GM19463 (cell line): ENCODE measurements around the gene ADGRD1.
"Not testable (repeated sequence)": the region's sequence is repeated elsewhere in the genome, so short reads cannot be mapped to it uniquely, and the experiment has no call there.

Experiments used
- ATAC-seq: cut with Tn5 transposase; IDR thresholded peaks from one replicate; pipeline ENCODE4 v1.9.1; 2021; ENCODE audit warnings: mild to moderate bottlenecking, moderate library complexity; ENCODE audit not compliant: unreplicated experiment

The ADGRD1 gene

GRCh38 chr12:130937063-130937462 is 16.6 kb upstream of the ADGRD1 start:
- no peak for ATAC-seq

- not testable (repeated sequence) for ATAC-seq
Observed at GRCh38 chr12:130937546-130937945, 16.2 kb upstream of the ADGRD1 start.

GRCh38 chr12:130938186-130938585 is 15.5 kb upstream of the ADGRD1 start:
- no peak for ATAC-seq

DNA sequence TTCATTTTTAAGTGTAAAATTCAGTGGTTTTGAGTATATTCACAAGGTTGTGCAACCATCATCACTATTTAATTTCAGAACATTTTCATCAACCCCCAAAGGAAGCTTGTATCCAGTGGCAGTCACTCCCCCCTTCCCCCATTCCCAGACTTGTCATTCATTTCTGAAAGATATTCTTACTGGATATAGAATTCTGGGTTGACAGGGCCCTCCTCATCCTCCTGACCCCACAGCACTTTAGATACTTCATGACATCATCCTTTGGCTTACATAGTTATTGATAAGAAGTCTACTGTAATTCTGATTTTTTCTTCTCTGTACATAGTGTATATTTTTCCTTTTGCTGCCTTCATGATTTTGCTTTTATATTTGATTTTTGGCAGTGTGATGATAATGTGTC is 8.8 kb upstream of the ADGRD1 start:
- ATAC-seq, result no peak

GRCh38 chr12:130945786-130946492 is 7.8 kb upstream of the ADGRD1 start:
- no peak for ATAC-seq

DNA sequence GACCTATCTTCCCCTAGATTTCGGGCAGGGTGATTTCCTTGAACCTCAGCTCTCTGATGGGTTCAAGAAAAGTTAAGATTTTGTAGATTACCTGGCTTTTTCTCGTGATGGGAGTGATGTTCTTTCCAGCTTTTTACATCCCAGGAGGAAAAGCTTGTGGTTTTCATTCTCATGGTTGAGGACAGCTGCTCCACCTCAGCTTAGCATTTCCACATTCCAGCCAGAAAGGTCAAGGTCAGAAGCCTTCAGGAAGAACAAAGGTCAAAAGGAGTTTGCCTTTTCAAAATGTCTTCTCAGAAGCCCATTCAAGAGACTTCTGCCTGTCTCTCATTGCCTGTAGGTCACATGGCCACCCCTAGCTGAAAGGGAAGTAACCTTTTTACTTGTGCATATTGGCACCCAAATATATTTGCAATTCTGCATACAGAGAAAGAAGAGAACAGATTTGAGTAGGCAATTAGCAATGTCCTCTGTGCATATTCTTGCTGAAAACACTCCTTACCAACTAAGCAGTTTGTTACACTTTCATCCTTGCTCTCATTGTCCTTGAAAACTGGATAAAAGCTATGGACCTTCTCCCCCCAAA is 6.6 kb upstream of the ADGRD1 start:
- no peak for ATAC-seq

GRCh38 chr12:130948136-130948535 is 5.6 kb upstream of the ADGRD1 start:
- ATAC-seq, result no peak

DNA sequence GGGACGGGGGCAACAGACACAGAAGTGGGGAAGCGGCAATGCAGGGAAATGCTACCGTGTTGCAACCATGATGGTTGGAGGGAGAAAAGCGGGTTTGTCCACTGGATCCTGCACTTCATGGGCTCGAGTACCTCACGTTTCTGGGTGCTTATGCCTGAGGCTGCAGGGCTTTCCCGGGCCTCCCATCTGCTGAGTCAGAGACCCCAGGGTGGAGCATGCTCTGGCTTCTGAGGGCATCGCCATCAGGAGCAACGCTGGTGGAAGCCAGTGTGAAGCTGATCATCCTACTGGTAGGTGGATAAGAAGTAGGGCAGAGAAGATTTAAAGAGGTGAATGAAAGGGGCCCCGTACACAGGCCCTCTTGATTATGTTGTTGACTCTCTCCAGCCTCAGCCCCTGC is 5.0 kb upstream of the ADGRD1 start:
- ATAC-seq, result no peak

DNA sequence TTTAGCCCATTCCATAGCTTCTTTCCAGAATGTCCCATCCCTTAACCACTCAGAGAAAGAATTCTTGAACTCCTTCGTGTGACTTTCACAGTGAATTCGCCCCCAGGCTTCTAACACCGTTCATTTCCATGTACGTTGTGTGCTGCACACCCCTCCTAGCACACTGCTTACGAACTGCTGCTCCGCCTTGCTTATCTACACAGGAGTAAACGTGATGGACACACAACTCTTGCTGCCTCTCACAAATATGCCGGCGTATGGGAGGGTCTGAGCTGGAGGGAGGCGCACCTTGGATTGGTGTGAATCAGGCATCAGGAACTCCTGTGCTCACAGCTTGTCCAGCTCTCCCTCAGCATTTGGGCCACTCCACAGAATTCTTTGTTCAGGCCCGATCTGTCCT is 3.9 kb upstream of the ADGRD1 start:
- no peak for ATAC-seq

GRCh38 chr12:130951636-130952035 is 2.1 kb upstream of the ADGRD1 start:
- ATAC-seq, result no peak

DNA sequence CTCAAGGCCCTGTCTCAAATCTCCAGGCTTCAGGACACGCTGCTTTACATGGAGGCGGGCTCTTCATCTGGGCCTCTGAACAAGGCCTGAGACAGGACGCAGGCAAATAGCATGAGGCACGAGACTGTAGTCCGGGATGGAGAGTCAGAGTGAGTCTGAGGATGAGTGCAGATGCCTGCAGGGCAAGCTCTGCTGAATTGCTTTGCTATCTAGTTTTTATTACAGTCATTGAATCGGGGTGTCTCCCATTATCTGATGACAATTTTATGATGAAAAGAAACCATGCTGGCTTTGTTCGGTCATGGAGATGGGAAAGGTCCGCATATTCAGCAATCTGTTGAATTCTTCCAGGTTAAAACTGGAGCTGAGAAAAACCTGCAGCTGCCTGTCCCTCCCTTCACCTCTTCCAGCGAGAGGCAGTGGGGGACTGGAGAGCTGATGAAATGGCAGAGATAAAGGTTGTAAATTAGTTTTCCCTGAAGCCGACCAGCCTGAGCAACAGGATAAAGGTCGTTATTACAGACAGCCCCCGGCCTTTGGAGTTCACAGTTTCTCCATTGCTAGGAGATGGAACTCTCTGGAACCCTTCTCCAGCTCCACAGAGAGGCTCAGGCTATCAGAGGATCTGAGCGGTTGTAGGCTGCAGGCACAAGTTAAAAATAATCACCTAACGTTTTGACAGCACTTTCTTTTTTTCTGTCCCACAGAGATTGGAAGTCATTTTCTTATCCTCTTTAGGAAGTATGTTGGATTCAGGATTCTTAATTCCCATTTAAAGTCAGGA is 1.3 kb upstream of the ADGRD1 start:
- no peak for ATAC-seq

DNA sequence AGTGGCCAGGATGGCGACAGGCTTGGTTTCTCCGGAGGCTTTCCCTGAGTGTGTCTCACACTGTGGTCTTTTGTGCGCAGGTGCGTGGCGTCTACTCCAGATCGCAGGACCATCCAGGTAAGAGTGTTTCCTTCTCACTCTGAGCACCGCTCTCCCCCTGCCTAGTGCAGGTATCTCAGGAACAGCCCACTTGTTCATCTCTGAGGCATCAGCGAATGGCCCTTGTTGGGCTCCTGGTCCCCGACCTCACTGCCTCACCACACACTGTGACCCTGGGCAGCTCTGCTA is 781 bp downstream of the ADGRD1 start:
- ATAC-seq, result no peak

DNA sequence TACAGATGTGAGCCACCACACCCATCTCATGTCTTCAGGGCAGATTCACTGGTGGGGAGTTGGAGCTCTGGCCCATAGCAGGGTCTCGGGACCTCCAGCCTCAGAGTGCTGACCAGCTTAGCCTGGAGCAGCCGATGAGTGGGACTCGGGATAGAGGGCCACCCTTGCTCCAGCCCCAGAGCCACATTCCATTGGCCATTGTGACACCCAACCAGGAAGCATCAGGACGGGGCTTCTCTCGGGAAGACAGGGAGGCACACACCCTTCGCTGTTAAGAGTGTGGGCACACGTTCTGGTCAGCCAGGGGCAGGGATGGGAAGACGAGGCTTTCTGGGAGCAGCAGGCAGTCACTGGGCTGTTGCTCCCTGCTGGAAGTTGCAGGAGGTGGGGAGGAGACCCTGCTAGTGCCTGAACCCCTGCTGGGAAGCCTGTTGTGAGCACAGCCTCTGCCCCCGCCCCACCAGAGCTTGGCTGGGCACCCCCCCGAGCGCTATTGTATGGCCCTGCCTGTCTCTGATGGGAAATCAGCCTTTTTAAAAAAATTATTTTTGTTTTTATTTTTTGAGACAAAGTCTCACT is 1.6 kb downstream of the ADGRD1 start:
- no peak for ATAC-seq

DNA sequence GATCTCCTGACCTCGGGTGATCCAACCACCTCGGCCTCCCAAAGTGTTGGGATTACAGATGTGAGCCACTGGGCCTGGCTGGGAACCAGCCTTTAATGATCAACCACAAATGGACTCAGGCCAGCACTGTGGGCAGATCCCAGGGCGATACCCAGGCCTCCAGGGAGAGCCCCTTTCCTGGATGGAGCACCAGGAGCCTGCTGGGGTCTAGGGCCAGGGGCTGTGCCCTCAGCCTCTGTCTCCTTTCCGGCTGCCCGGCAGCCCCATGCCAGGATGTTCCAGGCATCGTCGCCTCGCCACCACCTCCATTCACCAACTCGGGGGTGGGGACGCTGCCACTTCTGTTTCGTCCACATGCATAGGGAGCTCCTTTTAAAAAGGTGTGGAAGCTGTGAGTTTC is 2.3 kb downstream of the ADGRD1 start:
- no peak for ATAC-seq

DNA sequence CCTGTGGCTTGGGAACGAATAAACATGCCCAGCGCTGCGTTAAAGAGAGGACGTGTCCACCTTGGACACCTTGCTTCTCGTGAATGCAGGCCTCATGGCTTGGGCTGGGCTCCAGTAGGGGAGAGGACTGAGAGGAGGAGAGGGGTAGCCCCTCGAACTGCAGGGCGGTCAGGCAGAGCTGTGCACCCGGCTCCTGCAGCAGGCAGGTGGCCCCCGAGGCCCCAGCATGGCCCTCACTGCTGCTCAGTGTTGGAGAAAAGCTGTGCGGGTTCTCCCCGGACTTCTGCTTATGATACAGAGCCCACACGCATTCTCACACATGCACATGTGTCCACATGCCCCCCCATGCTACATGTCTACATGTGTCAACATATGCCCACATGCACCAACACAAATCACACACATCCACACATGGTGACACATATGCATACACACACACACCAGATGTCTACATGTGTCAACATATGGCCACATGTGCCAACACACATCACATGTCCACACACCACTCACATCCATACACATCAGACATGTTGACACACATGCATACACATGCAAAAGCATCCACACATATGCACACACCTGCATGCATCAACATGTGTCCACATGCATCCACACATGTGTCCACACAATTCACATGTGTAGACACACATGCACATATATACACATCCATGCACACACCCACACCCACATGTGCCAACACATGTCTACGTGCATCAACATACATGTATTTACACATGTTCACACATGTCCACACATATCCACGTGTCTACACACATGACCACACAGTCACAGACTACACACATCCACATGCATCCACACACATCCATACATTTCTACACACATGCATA is 3.0 kb downstream of the ADGRD1 start:
- ATAC-seq, result no peak

DNA sequence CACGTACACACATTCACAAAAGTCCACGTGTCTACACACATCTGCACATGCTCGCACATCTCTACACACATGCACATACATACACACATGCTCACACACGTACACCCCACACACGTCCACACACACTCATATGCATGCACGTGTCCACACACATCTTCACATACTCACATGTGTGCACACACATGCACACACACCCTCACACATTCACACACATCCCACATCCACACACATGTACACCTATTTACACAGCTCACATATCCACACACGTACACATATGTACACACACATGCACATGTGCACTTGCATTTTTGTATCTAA is 3.6 kb downstream of the ADGRD1 start:
- ATAC-seq, result no peak

GRCh38 chr12:130958557-130959140 is 4.9 kb downstream of the ADGRD1 start:
- ATAC-seq, result no peak

DNA sequence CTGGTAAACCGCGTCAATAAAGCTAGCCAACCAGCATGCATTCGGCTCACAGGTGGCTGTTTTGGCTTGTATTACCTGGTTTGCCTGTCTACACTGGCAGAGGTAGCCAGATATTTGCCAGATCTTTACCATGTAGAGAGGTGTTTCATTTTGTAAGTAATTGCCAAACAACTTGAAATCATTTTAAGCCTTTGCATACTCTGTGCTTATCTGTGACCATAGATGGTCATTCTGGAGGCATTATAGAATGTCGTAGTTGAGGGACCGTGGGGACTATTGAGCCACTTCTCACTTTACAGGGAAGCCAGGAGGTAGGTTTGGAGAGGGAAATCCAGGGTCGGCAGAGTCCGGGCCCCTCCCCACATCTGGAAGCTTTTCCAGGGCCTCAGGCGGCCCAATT is 5.9 kb downstream of the ADGRD1 start:
- no peak for ATAC-seq

DNA sequence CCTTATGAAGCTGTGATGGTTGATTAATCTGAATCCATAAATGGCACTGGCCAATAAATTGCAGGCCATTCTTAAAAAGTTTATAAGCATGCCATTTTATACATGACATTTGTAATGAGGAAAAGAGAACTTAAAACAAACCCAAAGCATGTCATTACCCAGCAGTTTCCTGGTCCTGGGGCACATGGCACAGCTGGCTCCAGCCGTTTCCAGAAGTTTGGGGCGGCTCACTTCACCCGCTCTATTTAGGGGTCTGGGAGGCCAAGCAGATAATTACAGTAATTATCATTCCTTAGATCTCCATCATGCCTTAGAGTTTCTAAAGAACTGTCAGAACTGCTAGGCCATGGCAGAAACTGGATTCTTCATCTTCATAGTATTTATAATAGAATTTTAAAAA is 6.4 kb downstream of the ADGRD1 start:
- no peak for ATAC-seq

DNA sequence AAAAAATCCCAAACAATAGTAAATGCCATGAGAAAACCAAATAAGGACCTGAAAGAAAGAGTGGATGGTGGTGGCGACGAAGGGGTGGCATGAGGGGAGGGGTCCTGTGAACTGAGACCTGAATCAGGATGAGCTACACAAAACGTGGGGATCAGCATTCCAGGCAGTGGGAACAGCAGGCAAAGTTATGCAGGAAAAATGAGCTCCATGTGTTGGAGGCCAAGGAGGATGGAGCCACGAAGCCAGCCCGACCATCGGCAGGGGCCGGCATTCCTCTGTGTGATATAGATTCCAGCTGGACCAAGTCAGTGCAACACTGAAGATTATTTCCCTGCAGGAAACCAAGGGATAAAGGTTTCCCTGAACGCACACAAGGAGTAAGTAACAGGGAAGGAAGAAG is 7.1 kb downstream of the ADGRD1 start:
- no peak for ATAC-seq

- no peak for ATAC-seq
Observed at GRCh38 chr12:130961921-130962451, 8.3 kb downstream of the ADGRD1 start.
